GM19035 (cell line): Measurements from ENCODE around the gene PRLH.
"Not testable (repeated sequence)": the region's sequence is repeated elsewhere in the genome, so short reads cannot be mapped to it uniquely, and the experiment has no call there.

Experiments used
- ATAC-seq: cut with Tn5 transposase; IDR thresholded peaks from one replicate; pipeline ENCODE4 v1.9.1; 2021; ENCODE audit not compliant: unreplicated experiment

PRLH gene

GRCh38 chr2:237581326-237581725, 15.0 kb downstream of the PRLH start:
- no peak for ATAC-seq

GRCh38 chr2:237581751-237582746, 15.7 kb downstream of the PRLH start:
- no peak for ATAC-seq

GRCh38 chr2:237583385-237584295, 17.3 kb downstream of the PRLH start:
- no peak for ATAC-seq

DNA sequence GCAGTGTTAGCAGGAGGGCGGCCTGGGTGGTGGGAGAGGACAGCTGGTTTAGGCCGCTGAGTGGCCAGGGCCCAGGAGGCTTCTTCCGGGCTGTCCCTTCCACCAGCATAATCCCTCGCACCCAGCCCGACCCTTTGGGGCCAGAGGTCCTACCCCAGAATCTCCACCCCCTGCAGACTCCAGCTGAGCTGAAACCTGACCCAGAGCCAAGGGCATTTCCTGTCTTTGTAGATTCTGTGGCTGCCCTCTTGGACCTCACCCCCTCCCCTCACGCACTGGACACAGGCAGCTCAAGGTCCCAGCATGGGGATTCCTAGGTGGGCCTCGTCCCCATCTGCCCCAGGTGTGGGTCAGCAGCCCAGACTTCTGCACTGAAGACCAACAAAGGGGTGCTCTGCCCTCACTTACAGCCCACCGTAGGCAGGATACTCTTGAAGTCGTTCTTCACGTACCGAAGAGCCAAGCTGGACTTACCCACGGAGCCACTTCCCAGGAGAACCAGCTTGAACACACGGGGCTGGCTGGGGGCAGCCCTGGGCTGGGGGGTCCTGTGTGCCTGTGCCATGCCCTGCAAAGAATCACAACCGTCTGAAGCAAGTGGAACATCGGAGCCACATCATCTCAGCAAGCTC, 19.3 kb downstream of the PRLH start:
- no peak for ATAC-seq

DNA sequence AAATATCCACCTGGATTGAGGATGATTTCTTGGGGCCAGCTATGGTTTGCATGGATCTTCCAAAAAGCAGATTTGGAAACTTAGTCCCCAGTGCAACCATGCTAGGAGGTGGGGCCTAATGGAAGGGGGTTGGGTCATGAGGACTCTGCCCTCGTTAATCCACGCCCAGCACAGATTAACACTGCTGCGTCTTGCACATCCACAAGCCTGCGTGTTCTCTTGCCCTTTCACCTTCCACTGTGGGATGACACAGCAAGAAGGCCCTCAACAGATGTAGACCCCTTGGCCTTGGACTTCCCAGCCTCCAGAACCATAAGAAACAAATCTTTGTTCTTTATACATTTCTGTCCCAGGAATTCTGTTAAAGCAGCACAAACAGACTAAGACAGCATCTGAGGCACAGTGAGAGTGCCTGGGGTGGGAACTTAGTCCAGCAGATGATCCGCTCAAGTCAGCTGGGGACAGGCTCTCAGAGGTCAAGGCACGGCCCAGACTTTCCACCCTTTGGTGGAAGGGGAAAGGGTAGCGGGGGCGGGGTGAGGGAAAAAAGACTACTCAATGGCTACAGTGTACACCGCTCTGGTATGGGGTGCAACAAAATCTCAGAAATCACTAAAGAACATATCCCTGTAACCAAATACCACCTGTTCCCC, 21.8 kb downstream of the PRLH start:
- ATAC-seq: no peak

DNA sequence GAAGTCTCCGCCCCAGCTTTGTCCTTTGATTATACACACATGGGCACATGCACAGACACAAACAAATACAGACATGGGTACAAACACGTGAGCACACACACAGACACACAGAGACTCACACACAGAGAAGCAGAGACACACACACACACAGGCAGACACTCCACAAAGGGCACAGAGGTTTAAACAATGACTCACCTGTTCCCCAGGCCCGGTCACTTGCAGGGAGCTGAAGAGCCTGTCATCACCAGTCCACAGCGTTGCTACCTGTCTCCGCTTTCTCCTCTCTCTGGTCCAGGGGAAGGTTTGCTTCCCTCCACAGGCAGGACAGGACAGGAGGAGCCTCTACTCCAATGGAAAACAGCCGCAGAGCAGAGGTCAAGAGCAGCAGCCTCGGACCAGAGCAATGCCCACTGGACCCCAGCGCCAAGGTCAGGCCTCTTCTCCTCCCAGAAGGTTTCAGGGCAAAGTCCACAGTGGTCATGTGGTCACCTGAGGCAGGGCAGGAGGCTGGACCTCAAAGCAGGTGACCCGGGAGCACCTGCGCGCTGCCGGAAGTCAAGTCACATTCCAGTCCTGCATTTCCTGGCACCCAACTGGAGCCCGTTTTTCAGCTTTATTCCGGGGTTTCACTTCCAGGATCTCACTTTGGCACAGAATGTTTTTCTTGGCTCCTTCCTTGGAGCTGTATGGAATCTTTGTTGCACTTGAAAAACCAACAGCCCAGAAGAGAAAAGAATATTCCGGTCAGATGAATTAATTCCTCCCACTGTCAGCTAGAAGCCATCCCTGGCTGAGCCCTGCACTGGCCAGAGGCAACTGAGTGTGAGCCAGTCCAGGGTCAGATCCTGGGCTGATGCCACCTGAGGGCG, 24.1 kb downstream of the PRLH start, which contains the start of gene RAB17:
TSS of gene RAB17 (minus strand) at position 463 of the 869 bp plus-strand sequence. CDS start 4,580 bp downstream, outside the sequence.
- no peak for ATAC-seq

DNA sequence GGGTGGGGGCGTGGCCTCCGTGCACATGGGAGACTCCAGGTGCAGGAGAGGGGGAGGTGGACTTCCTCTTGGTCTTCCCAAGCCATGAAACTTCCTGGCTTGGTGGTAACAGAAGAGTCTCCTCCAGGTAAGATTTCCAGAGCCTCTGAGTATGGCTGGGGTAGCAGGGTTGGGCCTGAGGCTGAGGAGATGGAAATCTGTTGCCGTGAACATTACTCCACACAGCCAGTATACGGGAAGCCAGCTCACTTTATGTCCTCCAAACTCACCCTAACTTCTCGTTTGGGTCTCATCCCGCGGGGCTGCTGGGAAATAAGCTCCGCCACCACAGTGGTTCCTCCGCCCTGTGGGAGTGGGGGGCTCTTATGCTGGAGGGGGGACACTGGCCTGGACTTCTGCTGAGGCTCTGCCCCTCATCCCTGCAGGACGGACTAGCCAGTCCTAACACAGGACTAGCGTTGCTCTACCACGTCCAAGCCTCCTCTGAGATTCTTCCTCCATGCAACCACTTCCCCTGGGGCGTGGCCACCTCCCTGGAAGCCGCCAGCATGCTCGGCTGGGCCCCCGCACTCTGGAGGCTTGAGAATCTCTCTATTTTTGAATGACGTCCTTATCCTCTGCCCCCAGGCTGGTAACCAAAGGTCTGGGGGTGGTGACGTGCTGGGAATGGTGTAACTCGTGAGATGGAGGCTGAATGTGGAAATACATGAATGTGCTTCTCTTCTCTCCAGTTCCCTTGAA, 24.9 kb downstream of the PRLH start:
- ATAC-seq: no peak

GRCh38 chr2:237592425-237592980, 26.1 kb downstream of the PRLH start:
- ATAC-seq: no peak

GRCh38 chr2:237593036-237593435, 26.7 kb downstream of the PRLH start:
- no peak for ATAC-seq

DNA sequence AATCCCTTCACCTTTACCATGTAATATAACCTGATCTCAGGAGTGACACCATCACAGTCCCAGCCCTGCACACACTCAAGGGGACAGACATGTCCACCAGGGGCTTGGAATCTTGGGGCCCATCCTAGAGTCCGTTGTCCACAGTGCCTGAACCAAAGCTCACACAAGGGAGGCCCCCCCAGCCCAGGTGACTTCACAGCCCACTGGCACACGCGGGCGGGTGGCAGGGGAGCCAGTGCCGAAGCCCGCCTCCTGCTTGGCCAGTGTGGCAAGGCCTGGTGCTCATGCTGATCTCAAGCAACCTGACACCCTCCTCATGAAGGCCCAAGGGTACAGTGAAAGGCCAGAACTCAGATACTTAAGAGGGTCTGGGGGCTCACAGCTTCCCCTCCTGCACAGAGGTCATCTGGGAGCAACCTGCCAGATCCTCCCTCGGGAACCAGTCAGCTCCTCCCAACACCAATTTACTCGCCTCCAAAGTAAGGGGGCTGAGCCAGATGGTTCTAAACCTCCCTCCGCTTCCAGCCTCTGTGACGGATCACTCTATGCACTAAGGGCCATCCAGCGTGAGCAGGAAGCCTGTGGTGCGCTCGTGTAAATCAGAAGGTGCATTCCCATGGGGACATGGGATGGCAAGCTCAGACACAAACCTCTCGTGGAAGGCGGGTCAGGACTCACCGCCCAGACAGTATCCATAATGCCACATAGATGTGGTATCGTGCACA, 27.4 kb downstream of the PRLH start:
- no peak for ATAC-seq

DNA sequence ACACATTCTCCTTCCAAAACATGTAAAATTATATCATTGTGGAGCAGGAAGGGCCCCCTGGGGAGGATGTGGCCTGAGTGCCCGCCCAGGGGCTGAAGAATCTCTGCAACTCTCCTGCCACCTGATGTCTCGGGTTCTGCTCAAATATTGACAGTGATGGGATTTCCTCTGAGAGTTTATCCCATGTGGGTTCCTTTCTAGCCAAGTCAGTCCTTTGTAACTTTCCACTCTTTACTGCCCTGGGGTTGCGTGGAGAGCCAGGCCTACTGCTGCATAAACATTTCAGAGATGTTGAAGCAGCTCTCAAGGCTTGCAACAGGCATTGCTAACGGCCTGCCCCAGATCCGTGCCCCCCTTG, 28.1 kb downstream of the PRLH start:
- no peak for ATAC-seq

- not testable (repeated sequence) for ATAC-seq
Measured at GRCh38 chr2:237595829-237596519, 29.6 kb downstream of the PRLH start.

DNA sequence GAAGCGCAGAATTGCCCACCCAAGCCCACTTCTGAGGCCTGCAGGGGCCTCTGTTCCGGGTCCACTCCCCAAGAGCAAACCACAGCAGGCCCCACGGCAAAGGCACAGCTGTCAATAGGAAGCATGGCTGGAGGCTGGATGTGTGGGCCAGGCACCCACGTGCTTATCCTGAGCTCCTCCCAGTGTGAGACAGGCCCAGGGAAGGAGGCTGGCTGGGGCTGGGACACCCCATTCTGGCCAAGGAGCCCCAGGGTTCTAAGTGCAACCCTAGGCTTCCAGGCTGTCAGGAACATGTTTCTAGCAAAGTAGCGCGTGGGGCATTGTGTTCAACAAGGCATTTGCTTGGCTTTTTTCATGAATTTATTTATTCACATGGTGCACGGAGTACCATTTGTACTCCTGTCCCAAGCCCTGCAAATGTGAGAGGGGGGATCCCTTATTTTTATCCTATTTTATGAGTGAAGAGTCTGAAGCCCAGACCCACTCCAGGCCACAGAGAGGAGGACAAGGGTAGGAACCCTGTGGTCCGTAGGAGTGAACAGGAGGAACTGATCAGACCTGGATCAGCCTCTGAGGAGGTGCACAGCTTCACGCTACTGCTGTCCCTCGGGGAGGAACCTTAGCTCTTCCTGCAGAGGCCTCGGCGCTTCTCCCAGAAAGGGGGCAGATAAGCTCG, 30.3 kb downstream of the PRLH start:
- no peak for ATAC-seq

GRCh38 chr2:237597196-237598145, 31.1 kb downstream of the PRLH start:
- no peak for ATAC-seq

- no peak for ATAC-seq
Measured at GRCh38 chr2:237598468-237599208, 32.3 kb downstream of the PRLH start.
